Mesendoderm (in vitro differentiated cells): ENCODE measurements around the gene ZSWIM6.

Experiments
- DNase-seq: peaks from one replicate; pipeline ENCODE4 v3.0.0; 2013
- H2AK5ac ChIP-seq: 2 replicates; pipeline ENCODE4 v1.6.1; 2013; ENCODE audit warnings: low read length, inconsistent platforms
- H2BK120ac ChIP-seq: 2 replicates; pipeline ENCODE4 v1.6.1; 2013; ENCODE audit warnings: low read depth, mild to moderate bottlenecking, low read length, moderate library complexity, mixed read lengths
- H2BK15ac ChIP-seq: replicated peaks from 2 replicates; pipeline ENCODE4 v1.6.1; 2013; ENCODE audit warnings: low read depth, mild to moderate bottlenecking, moderate library complexity
- H2BK5ac ChIP-seq: 2 replicates; pipeline ENCODE4 v1.6.1; 2013; ENCODE audit warnings: low read length, inconsistent platforms
- H3K18ac ChIP-seq: 2 replicates; pipeline ENCODE4 v1.6.1; 2013; ENCODE audit warnings: mild to moderate bottlenecking, low read length, mixed read lengths
- H3K23ac ChIP-seq: one replicate; pipeline ENCODE4 v1.6.1; 2013; ENCODE audit warnings: low read length
- H3K27ac ChIP-seq: 2 replicates; pipeline ENCODE4 v1.5.1; 2013; ENCODE audit warnings: low read depth, mild to moderate bottlenecking, inconsistent platforms, low read length, moderate library complexity
- H3K27me3 ChIP-seq: 2 replicates; pipeline ENCODE4 v1.6.1; 2013; ENCODE audit warnings: low read length, control low read depth, mild to moderate bottlenecking, inconsistent platforms; ENCODE audit not compliant: insufficient read depth, poor library complexity
- H3K36me3 ChIP-seq: 2 replicates; pipeline ENCODE4 v1.6.1; 2013; ENCODE audit warnings: low read length, inconsistent platforms; ENCODE audit not compliant: control insufficient read depth, insufficient read depth
- H3K4ac ChIP-seq: one replicate; pipeline ENCODE4 v1.6.1; 2013; ENCODE audit warnings: low read depth, mild to moderate bottlenecking, low read length, moderate library complexity
- H3K4me1 ChIP-seq: 2 replicates; pipeline ENCODE4 v1.6.1; 2013; ENCODE audit warnings: low read depth, low read length, inconsistent platforms; ENCODE audit not compliant: control insufficient read depth
- H3K4me2 ChIP-seq: 2 replicates; pipeline ENCODE4 v1.6.1; 2013; ENCODE audit warnings: low read length
- H3K4me3 ChIP-seq: 2 replicates; pipeline ENCODE4 v1.5.1; 2013; ENCODE audit warnings: mild to moderate bottlenecking, low read length
- H3K56ac ChIP-seq: one replicate; pipeline ENCODE4 v1.6.1; 2013; ENCODE audit warnings: low read length
- H3K79me1 ChIP-seq: 2 replicates; pipeline ENCODE4 v1.6.1; 2013; ENCODE audit warnings: low read length, inconsistent platforms
- H3K79me2 ChIP-seq: 2 replicates; pipeline ENCODE4 v1.6.1; 2013; ENCODE audit warnings: mild to moderate bottlenecking, low read length; ENCODE audit not compliant: control insufficient read depth, insufficient read depth
- H3K9ac ChIP-seq: 2 replicates; pipeline ENCODE4 v1.6.1; 2013; ENCODE audit warnings: low read length, inconsistent platforms
- H4K5ac ChIP-seq: one replicate; pipeline ENCODE4 v1.6.1; 2013; ENCODE audit warnings: low read length
- H4K8ac ChIP-seq: one replicate; pipeline ENCODE4 v1.6.1; 2013; ENCODE audit warnings: low read depth, mild to moderate bottlenecking, control low read depth, low read length, moderate library complexity
- WGBS: extraction: QIAGEN DNeasy Blood & Tissue Kit; methylation state at CpG from one replicate; pipeline ENCODE4 v1.1.7; 2013; ENCODE audit warnings: low lambda C conversion rate, missing lambda C conversion rate; ENCODE audit not compliant: insufficient coverage; ENCODE audit errors: extremely low coverage; 5-methylcytosine and 5-hydroxymethylcytosine counted together

ZSWIM6 gene

GRCh38 chr5:61461926-61462325 is 129.9 kb downstream of the ZSWIM6 start:
- no peak overlapping the region for H2AK5ac ChIP-seq
- no peaks in the 10 kb centered on the region for H3K36me3 ChIP-seq
- H3K4me1 ChIP-seq: peaks cover 8% of the 10 kb centered on the region
- peaks cover 9% of the 10 kb centered on the region for H3K79me1 ChIP-seq
- no peak overlapping the region for H3K18ac ChIP-seq
- H3K27ac ChIP-seq: no peak overlapping the region
- no peak overlapping the region for H3K56ac ChIP-seq
- DNase-seq: no peak
- H4K5ac ChIP-seq: no peak overlapping the region
- H2BK5ac ChIP-seq: no peak overlapping the region
- no peak overlapping the region for H3K4me3 ChIP-seq
- H3K23ac ChIP-seq: no peak overlapping the region
- no peak overlapping the region for H3K4ac ChIP-seq
- peaks cover 6% of the 10 kb centered on the region for H3K79me2 ChIP-seq
- no CpG with 5 or more reads among the region's 1 CpG for WGBS
- H4K8ac ChIP-seq: no peak overlapping the region
- H2BK120ac ChIP-seq: no peak overlapping the region
- no peak overlapping the region for H3K9ac ChIP-seq
- H3K27me3 ChIP-seq: no peaks in the 10 kb centered on the region
- H3K4me2 ChIP-seq: no peak overlapping the region
- H2BK15ac ChIP-seq: no peak overlapping the region

- WGBS: no CpG with 5 or more reads among the region's 2 CpGs
- Histone ChIP-seq H3K4me1 (peaks cover 7% of the 10 kb centered on the region), H4K5ac (no peak overlapping the region), H2BK120ac (no peak overlapping the region), H3K79me1 (peaks cover 9% of the 10 kb centered on the region), H3K56ac (no peak overlapping the region), H3K36me3 (no peaks in the 10 kb centered on the region), H3K4ac (no peak overlapping the region), H3K4me2 (no peak overlapping the region), H3K27ac (no peak overlapping the region), H2BK15ac (no peak overlapping the region), H4K8ac (no peak overlapping the region), H3K9ac (no peak overlapping the region), H3K4me3 (no peak overlapping the region), H2AK5ac (no peak overlapping the region), H3K79me2 (peaks cover 6% of the 10 kb centered on the region), H3K18ac (no peak overlapping the region), H2BK5ac (no peak overlapping the region), H3K23ac (no peak overlapping the region), H3K27me3 (no peaks in the 10 kb centered on the region)
- no peak for DNase-seq
These were observed 131.5 kb downstream of the ZSWIM6 start for GRCh38 chr5:61463596-61463995.

GRCh38 chr5:61464512-61464911 is 132.5 kb downstream of the ZSWIM6 start:
- Histone ChIP-seq H3K9ac (no peak overlapping the region), H3K79me1 (peaks cover 9% of the 10 kb centered on the region), H3K36me3 (no peaks in the 10 kb centered on the region), H3K4ac (no peak overlapping the region), H2BK5ac (no peak overlapping the region), H3K4me1 (peaks cover 7% of the 10 kb centered on the region), H4K8ac (no peak overlapping the region), H3K4me3 (no peak overlapping the region), H3K18ac (no peak overlapping the region), H2AK5ac (no peak overlapping the region), H2BK120ac (no peak overlapping the region), H3K4me2 (no peak overlapping the region), H3K79me2 (peaks cover 6% of the 10 kb centered on the region), H3K23ac (no peak overlapping the region), H3K27ac (no peak overlapping the region), H3K27me3 (no peaks in the 10 kb centered on the region), H4K5ac (no peak overlapping the region), H3K56ac (no peak overlapping the region), H2BK15ac (no peak overlapping the region)
- no CpG with 5 or more reads among the region's 4 CpGs for WGBS
- DNase-seq: no peak

GRCh38 chr5:61465066-61465465 is 133.0 kb downstream of the ZSWIM6 start:
- Histone ChIP-seq H3K79me2 (peaks cover 6% of the 10 kb centered on the region), H3K23ac (no peak overlapping the region), H2BK120ac (no peak overlapping the region), H4K5ac (no peak overlapping the region), H2BK15ac (no peak overlapping the region), H3K4me3 (no peak overlapping the region), H3K4me2 (no peak overlapping the region), H3K27ac (no peak overlapping the region), H2BK5ac (no peak overlapping the region), H3K79me1 (peaks cover 9% of the 10 kb centered on the region), H3K4me1 (peaks cover 7% of the 10 kb centered on the region), H3K4ac (no peak overlapping the region), H3K56ac (no peak overlapping the region), H4K8ac (no peak overlapping the region), H2AK5ac (no peak overlapping the region), H3K27me3 (no peaks in the 10 kb centered on the region), H3K36me3 (no peaks in the 10 kb centered on the region), H3K9ac (no peak overlapping the region), H3K18ac (no peak overlapping the region)
- no CpG with 5 or more reads among the region's 1 CpG for WGBS
- no peak for DNase-seq

GRCh38 chr5:61465496-61465895 is 133.4 kb downstream of the ZSWIM6 start:
- H2BK5ac ChIP-seq: no peak overlapping the region
- no peak overlapping the region for H3K18ac ChIP-seq
- no peak overlapping the region for H3K56ac ChIP-seq
- peaks cover 7% of the 10 kb centered on the region for H3K4me1 ChIP-seq
- H3K79me2 ChIP-seq: peaks cover 6% of the 10 kb centered on the region
- no peak overlapping the region for H2BK15ac ChIP-seq
- H4K5ac ChIP-seq: no peak overlapping the region
- no peak overlapping the region for H3K4me2 ChIP-seq
- no peak overlapping the region for H3K23ac ChIP-seq
- WGBS: no CpG with 5 or more reads among the region's 1 CpG
- no peaks in the 10 kb centered on the region for H3K27me3 ChIP-seq
- no peak overlapping the region for H3K27ac ChIP-seq
- no peaks in the 10 kb centered on the region for H3K36me3 ChIP-seq
- no peak overlapping the region for H4K8ac ChIP-seq
- H3K4ac ChIP-seq: no peak overlapping the region
- H3K4me3 ChIP-seq: no peak overlapping the region
- H3K9ac ChIP-seq: no peak overlapping the region
- no peak for DNase-seq
- H2BK120ac ChIP-seq: no peak overlapping the region
- H2AK5ac ChIP-seq: no peak overlapping the region
- H3K79me1 ChIP-seq: peaks cover 9% of the 10 kb centered on the region

GRCh38 chr5:61466017-61466416 is 134.0 kb downstream of the ZSWIM6 start:
- Histone ChIP-seq H4K8ac (no peak overlapping the region), H3K36me3 (no peaks in the 10 kb centered on the region), H3K27ac (no peak overlapping the region), H3K27me3 (no peaks in the 10 kb centered on the region), H2BK120ac (no peak overlapping the region), H3K56ac (no peak overlapping the region), H3K79me1 (peaks cover 9% of the 10 kb centered on the region), H3K4ac (no peak overlapping the region), H3K4me2 (no peak overlapping the region), H3K79me2 (peaks cover 10% of the 10 kb centered on the region), H2BK5ac (no peak overlapping the region), H2BK15ac (no peak overlapping the region), H3K4me1 (peaks cover 7% of the 10 kb centered on the region), H3K9ac (no peak overlapping the region), H2AK5ac (no peak overlapping the region), H3K18ac (no peak overlapping the region), H3K23ac (no peak overlapping the region), H4K5ac (no peak overlapping the region), H3K4me3 (no peak overlapping the region)
- 100% methylated on average over 1 of the region's 1 CpG for WGBS
- DNase-seq: no peak
